GM21515 (cell line): Measurements from ENCODE around the gene TUBB.
"Not testable (repeated sequence)": the region's sequence is repeated elsewhere in the genome, so short reads cannot be mapped to it uniquely, and the experiment has no call there.

Experiments used
- ATAC-seq: cut with Tn5 transposase; IDR thresholded peaks from one replicate; pipeline ENCODE4 v1.9.1; 2021; ENCODE audit not compliant: unreplicated experiment

The TUBB gene

DNA sequence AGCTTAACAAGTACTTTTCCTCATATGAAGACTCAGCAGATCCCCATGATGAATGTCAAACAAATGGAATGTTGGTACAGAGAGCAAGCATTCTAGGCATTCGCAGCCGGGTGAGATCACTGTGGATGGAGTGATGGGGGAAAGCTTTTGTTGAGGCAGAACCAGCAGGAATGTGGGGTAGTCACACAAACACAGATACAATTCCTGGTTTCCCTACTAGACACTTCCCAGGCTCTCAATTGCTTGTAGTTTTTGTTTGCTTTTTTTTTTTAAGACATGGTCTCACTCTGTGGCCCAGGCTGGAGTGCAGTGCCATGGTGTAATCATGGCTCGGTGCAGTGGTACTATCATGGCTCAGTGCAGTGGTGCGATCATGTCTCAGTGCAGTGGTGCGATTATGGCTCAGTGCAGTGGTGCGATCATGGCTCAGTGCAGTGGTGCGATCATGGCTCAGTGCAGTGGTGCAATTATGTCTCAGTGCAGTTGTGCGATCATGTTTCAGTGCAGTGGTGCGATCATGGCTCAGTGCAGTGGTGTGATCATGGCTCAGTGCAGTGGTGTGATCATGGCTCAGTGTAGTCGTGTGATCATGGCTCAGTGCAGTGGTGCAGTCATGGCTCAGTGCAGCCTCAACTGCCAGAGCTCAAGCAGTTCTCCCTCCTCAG lies 39.6 kb downstream of the TUBB start:
- no peak for ATAC-seq

DNA sequence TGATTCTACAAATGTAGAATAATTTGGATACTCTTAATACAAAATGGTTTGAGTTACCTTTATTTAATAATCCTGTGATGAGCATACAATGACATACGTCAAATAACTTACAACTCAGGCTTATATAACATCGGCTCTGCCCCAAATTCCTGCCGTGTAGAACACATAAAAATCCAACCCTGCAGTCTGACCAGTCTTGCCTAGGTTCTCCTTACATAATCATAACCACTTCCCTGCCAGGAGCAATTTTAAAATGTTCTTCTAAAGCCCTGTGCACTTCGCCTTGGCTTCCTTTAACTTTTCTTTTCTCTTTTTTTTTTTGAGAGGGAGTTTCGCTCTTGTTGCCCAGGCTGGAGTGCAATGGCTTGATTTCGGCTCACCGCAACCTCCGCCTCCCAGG lies 40.4 kb downstream of the TUBB start:
- no peak for ATAC-seq

DNA sequence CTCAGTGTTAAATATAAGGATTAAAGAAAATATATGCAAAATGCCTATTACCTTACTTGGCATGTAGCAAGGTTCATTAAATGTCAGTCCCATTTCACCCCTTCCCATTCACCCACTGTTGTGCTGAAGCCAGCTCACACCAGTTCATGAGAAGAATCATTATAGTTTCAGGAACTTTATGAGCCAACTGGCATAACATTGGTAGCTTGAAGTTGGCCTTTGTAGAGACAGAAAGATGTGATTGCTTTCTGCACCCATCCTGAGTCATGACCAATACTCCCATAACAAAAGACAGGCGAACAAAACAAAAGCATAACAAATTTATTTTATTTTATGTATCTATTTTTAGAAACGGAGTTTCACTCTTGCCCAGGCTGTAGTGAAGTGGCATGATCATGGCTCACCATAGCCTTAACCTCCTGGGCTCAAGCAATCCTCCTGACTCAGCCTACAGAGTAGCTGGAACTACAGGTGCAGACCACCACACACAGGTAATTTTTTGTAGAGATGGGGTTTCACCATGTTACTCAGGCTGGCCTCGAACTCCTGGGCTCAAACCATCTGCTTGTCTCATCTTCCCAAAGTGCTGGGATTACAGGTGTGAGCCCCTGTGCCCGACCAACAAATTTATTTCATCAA lies 41.8 kb downstream of the TUBB start:
- ATAC-seq, result no peak

DNA sequence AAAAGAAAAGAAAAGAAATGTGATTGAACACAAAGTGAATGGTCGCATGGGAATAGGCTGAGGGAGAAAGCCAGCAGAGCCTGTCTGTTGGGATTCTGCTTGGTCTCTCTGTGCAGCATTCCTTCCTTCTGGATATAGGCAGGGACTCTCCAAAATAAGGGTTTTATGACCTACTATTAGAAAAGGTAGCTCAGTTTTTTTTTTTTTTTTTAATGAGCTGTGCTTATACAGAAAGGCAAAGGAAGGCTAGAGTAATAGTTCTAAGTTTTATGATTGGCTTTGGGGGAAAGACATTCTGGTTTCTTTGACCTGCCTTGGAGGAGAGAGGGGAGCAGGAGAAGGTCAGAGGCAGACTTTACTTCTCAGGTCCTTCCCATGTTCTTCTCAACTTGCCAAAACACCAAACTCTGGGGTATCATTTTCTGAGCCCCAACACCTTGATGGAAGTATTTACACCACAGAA lies 43.0 kb downstream of the TUBB start:
- no peak for ATAC-seq

DNA sequence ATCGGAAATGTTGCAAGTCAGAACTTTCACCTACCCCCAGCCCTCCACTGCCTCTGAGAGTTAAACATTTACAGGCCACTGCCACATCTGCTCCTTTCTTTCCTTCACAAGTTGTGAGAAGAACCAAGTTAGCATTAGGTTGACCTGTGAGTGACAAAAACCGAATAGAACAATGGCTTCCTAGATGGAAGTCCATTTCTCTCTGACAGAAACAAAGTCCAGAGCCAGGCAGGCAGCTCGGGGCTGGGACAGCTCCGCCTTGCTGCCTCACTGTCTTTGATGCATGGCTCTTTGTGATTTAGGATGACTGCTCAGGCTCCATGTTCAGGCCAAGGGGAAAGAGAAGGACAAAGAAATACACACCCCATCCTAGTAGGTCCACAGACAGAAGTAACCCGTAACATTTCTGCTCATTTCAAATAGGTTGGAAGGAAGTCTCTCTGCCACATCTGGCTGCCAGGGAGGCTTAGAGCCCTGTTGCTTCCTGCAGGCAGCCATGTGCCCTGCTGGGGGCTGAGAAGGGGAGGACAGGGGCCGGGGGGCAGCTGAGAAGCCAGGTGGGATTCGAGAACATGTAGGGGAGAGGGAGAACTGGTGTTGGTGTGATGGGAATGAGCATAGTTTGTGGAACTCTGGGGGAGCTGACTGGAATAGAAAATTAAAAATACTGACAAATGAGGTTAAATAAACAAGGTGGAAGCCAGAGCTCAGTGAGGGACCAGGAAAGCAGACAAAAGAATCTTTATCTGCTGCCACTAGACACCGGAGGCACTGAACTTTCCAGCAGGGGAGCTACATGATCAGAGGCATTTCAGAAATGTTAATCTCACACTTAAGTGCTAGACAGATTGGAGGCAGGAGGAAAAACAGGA lies 43.7 kb downstream of the TUBB start:
- ATAC-seq, result no peak

DNA sequence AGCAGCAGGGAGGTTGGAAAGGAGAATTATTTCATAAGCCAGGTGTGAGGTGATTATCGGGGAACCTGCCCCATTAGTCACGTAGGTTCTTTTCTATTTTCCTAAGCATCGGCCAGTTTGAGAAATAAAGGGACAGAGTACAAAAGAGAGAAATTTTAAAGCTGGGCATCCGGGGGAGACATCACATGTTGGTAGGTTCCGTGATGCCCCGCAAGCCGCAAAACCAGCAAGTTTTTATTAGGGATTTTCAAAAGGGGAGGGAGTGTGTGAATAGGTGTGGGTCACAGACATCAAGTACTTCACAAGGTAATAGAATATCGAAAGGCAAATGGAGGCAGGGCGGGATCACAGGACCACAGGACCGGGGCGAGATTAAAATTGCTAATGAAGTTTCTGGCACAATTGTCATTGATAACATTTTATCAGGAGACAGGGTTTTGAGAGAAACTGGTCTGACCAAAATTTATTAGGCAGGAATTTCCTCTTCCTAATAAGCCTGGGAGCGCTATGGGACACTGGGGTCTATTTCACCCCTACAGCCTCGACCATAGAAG lies 44.4 kb downstream of the TUBB start:
- ATAC-seq, result not testable (repeated sequence)

DNA sequence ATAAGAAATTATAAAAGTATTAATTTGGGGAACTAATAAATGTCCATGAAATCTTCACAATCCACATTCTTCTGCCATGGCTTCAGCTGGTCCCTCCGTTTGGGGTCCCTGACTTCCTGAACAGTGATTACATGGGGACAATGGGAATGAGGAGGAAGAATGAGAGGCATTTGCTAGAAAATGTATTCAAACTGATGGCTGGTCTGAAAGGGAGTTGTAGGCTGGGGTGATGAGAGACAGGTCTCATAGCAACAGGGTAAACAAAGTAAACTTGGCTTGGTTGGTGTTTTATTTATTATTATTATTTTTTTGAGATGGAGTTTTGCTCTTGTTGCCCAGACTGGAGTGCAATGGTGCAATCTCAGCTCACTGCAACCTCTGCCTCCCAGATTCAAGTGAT lies 45.3 kb downstream of the TUBB start:
- not testable (repeated sequence) for ATAC-seq

DNA sequence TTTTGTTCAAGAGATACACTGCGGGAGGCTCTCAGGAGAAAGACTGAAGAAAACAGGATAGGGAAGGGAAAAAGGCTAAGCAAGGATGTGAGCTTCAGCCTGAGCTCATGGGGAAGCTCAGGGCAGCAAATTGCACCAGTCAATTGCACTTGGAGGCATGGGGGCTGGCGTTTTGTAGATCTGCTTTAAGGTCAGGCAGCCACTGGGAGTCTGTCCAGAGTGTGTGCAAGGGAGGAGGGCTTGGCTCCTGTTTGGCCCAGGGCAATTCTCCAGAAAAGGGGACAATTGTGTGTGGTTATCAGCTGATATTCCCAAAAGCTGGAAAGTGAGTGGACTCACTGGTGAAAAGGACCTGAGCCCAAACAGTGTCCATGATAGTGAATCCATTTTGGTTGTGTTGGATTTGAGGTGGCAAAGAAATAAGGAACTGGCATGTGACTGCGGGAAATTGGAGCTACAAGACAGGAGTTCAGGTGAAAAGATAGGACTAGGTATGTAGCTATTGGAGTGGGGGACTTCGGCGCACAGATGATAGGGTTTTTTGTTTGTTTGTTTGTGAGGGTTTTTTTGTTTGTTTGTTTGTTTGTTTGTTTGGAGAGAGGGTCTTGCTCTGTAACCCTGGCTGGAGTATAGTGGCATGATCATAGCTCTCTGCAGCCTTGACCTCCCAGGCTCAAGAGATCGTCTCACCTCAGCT lies 46.5 kb downstream of the TUBB start:
- no peak for ATAC-seq

DNA sequence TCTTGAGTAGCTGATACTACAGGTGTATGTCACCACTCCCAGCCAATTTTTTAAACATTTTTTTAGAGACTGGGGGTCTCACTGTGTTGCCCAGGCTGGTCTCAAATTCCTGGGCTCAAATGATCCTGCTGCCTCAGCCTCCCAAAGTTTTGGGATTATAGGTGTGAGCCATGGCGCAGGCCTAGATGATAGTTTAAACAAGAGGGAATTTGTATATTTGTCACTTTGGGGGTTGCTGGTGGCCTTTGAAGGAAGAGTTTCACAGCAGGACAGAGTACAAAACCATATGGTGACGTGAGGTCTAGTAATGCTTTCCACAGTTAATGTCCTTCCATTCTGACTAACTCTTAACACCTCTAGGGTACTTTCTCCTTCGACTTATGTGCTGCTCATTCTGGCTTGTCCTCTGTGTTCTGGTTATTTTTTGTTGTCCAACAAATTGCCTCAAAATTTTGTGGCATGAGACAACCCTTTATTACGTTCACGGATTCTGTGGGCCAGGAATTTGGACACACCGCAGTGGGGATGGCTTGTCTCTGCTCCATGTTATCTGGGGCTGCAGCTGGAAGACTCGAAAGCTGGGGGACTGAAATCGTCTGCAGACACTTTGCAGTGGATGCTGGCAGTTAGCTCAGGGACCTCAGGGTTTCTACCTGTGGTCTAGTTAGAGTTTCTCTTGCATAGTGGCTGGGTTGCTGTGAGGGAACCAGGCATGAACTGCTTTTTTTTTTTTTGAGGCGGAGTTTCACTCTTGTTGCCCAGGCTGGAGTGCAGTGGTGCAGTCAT lies 47.2 kb downstream of the TUBB start:
- peak; percentile 57 for ATAC-seq

DNA sequence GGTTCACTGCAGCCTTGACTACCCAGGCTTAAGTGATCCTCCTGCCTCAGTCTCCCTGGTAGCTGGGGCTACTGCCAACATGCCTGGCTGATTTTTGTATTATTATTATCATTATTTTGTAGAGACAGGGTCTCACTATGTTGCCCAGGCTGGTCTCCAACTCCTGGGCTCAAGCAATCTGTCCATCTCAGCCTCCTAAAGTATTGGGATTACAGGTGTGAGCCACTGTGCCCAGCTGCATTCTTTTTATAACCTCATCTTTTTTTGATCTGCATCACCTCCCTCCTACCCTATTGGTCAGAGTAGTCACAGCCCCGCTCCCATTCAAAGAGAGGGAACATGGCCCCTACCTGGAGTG lies 47.8 kb downstream of the TUBB start:
- ATAC-seq, result no peak

DNA sequence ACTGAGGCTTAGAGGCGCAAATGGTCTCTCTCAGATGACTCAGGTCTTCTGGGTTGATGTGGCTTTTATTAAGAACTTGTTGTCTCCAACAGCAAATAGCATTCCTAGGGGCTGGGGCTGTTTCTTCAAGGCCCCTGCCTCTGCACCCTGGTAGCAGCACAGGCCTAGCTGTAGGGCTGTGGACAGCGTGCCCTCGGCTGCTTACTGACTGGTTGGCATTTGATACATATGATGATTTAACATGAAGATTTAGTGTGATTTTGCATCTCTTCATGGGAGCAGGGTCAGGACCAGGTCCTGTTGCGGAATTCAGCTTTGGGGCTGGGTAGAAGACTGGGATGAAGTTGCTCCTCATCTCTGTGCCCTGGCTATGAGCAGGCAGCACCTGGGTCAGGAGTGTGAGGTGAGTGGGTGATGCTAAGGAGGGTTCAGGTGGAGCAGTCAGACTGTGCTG lies 48.5 kb downstream of the TUBB start:
- ATAC-seq, result no peak

DNA sequence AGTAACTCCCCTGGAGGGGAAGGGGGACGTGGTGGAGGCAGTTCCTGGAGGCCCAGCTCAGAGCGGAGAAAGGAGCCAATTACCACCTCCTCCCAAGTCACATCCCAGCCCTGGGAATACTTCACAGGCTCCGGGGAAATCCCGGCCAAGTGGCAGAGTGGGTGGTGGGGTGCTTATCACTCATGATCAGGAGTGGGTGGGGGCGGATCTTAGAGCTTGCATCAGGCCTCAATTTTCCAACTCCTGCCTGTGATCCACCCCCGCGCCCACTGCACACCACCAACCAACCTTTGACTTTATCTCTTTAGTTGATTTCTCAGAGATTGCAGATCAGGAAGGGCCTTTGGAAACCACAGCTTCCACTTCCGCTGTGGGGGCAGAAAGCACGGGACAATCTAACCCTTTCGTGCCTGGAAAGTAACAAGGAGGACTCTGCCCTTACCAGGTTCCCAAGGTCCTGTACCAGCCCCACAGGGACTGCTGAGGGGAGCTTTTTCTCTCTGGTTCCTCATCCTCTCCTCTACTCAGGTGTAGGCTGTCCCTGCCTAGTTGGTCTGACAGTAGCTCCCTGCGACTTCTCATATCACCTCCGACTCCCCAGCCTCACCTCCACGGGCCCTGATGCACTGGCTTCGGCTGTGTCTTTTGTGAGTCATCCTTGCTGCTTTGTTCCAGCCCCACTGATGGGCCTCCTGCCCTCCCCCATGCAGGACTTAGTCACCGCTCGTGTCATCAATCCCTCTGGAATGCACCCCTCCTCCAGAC lies 49.1 kb downstream of the TUBB start:
- no peak for ATAC-seq

DNA sequence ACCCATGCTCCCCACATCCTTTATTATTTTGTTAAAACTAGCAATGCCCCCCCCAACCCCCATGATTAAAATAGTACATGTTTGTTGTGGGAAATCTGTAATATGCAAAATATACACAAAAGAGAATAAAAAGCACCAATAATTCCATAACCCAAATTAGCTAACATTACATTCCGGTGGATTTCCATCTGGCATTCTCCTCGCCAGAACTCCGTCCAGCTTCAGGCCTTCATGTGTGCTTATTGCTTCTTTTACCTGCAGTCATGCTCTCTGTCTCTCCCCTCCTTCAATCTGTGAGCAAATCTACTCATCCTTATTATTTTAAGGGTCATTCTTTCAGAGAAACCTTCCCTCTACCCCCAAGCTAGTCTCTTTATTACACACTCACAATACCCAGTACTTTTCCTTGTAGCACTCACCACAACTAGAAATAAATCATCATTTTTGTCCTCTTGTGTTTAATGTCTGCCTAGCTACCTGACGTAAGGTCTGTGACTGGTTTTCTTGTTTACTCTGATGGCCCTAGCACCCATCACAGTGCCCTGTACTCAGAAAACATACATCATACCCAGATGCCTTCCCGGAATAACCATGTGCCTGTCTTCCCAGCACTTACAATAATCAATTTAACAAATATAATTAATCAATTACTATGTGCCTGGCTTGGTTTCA lies 49.8 kb downstream of the TUBB start:
- ATAC-seq, result no peak

DNA sequence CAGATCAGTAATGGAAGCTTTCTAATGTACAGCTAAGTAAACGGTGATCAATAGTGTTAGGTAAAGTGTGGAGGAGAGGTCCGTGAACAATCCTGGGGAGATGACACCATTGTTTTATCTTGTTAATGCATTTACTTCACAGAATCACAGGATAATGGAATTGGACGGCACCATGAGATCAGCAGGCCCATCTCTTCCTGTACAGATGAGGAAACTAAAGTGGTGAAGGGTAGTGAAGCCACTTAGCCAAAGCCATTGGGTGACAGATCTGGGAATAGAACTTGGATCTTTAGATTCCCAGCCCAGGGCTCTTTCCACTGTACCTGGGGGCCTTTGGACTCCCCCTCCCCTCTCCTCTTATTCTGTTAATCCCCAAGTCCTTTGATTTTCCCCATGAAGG lies 50.4 kb downstream of the TUBB start:
- ATAC-seq, result no peak

DNA sequence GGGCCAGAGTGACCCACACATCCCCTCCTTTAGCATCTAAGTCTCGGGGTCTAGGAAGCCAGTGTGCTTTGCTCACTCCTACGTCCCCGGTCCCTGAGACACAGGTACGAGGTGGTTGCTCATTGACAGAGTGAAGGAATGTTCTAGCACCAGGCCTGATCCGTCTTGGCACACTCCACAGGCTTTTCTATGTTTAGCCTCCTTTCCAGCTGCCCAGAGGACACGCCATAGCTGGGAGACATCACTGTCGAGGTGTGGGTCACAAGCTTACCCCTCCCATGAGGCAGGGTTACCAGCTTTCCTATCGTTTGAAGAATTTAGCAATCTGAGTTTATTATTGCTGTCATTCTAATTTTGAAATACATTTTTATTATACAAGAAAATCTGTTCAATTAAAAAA lies 54.5 kb downstream of the TUBB start:
- no peak for ATAC-seq
